BE2C (cell line): ENCODE data around the gene ZNF423.

ENCODE experiments used
- DNase-seq: peaks from one replicate; pipeline ENCODE4 v3.0.0-alpha.2; 2020
- H3K27me3 ChIP-seq: fragments of 250-450 bp; sonication (Bioruptor Pico); 2 replicates; pipeline ENCODE4 v1.5.1; 2020; ENCODE audit warnings: mild to moderate bottlenecking
- H3K36me3 ChIP-seq: fragments of 250-450 bp; sonication (Bioruptor Pico); 2 replicates; pipeline ENCODE4 v1.5.1; 2020; ENCODE audit warnings: mild to moderate bottlenecking
- H3K4me1 ChIP-seq: fragments of 250-450 bp; sonication (Bioruptor Pico); 2 replicates; pipeline ENCODE4 v1.5.1; 2020
- H3K4me3 ChIP-seq: 2 replicates; pipeline ENCODE4 v1.5.1; 2011; ENCODE audit warnings: low read depth, low read length
- H3K9me3 ChIP-seq: fragments of 250-450 bp; sonication (Bioruptor Pico); 2 replicates; pipeline ENCODE4 v1.5.1; 2020
- CTCF ChIP-seq: IDR thresholded peaks from 2 replicates; pipeline ENCODE4 v1.5.1; 2012; ENCODE audit warnings: mild to moderate bottlenecking, low read depth, low read length

ZNF423 gene

GRCh38 chr16:49465661-49466528, 390.0 kb downstream of the ZNF423 start:
- Histone ChIP-seq H3K27me3 (no peaks in the 10 kb centered on the region), H3K9me3 (no peaks in the 10 kb centered on the region), H3K36me3 (no peaks in the 10 kb centered on the region), H3K4me3 (no peak overlapping the region), H3K4me1 (no peaks in the 10 kb centered on the region)
- no peak for DNase-seq
- TF ChIP-seq CTCF, result no peak

DNA sequence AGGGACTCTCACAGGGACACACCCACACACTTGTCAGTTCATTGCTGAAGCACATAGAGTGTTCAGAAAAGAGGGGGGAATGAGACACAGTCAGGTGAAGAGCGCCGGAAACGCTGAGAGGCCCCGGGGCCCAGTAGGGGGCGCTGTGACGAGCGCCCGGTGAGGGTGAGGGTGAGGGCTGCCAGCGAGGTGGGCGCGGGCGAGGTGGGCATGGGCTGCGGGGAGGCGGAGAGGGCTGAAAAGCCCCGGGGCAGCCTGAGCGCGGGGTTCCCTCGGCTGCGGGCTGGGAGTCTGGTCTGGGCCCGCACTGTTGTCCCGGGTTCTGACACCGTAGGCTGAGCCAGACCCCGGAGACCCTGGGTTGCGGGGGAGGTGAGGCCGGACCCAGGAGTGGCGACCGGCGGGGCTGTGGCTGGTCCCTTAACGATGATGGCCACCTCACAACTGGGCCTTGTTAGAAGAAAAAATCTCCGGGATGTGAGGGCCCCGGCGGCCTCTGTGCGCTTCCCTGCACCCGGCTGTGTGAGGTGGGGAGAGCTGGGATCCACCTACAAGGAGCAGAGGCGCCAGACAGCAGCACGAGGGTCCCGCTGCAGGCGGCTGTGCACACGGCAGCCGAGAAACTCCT, 390.9 kb downstream of the ZNF423 start:
- Histone ChIP-seq H3K4me3 (no peak overlapping the region), H3K27me3 (no peaks in the 10 kb centered on the region), H3K9me3 (no peaks in the 10 kb centered on the region), H3K4me1 (no peaks in the 10 kb centered on the region), H3K36me3 (no peaks in the 10 kb centered on the region)
- peak; percentile 38 for TF ChIP-seq CTCF
- DNase-seq, result no peak

DNA sequence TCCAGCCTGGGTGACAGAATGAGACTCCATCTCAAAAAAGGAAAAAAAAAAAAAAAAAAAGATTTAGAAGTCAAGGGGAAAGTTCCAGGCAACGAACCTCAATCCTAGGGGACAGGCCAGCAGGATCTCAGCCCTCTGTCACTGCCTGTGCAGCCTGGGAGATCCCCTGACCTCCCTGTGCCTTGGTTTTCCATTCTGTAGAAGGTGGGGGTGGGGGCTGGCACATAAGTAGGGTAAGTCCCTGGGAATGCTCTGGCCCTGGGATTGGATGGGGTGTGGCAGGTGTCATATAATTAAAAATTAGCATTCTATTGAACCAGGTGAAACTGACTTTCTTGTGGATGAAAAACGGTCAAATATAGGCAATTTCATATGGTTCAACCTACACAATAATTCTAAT, 391.8 kb downstream of the ZNF423 start:
- no peaks in the 10 kb centered on the region for H3K36me3 ChIP-seq
- TF ChIP-seq CTCF, result no peak
- no peaks in the 10 kb centered on the region for H3K27me3 ChIP-seq
- no peaks in the 10 kb centered on the region for H3K9me3 ChIP-seq
- no peak for DNase-seq
- no peak overlapping the region for H3K4me3 ChIP-seq
- no peaks in the 10 kb centered on the region for H3K4me1 ChIP-seq

- TF ChIP-seq CTCF, result no peak
- no peaks in the 10 kb centered on the region for H3K9me3 ChIP-seq
- H3K27me3 ChIP-seq, result no peaks in the 10 kb centered on the region
- no peak overlapping the region for H3K4me3 ChIP-seq
- DNase-seq, result no peak
- H3K4me1 ChIP-seq, result no peaks in the 10 kb centered on the region
- H3K36me3 ChIP-seq, result no peaks in the 10 kb centered on the region
These were observed 392.4 kb downstream of the ZNF423 start for GRCh38 chr16:49463529-49463928.

- no peak for TF ChIP-seq CTCF
- no peaks in the 10 kb centered on the region for H3K9me3 ChIP-seq
- H3K36me3 ChIP-seq, result no peaks in the 10 kb centered on the region
- H3K27me3 ChIP-seq, result no peaks in the 10 kb centered on the region
- H3K4me1 ChIP-seq, result no peaks in the 10 kb centered on the region
- no peak for DNase-seq
- H3K4me3 ChIP-seq, result no peak overlapping the region
These were observed 392.9 kb downstream of the ZNF423 start for GRCh38 chr16:49462989-49463371.
